Spleen (tissue), 11 donors: Measurements from ENCODE around the gene TBL3. TPM values are rescaled to one million over a fixed set of nuclear protein-coding genes. Genes with fewer than 3 reads are reported as not detected.
"Not testable (repeated sequence)": the region's sequence is repeated elsewhere in the genome, so short reads cannot be mapped to it uniquely, and the experiment has no call there.

Experiments
- DNase-seq: peaks from one replicate; pipeline ENCODE4 v3.0.0-alpha.2; 2020
- H3K27ac ChIP-seq, 8 donors: fragments of 200-600 bp; sonication (generic) in 7 of 8; 1 replicate in 4 of 8; 2 replicates in 4 of 8; pipeline versions ENCODE4 v1.5.0 to v1.8.0; 2016 to 2021; ENCODE audit warnings: inconsistent platforms in 4 of 8, mild to moderate bottlenecking in 4 of 8, moderate library complexity in 1 of 8
- H3K27me3 ChIP-seq, 7 donors: fragments of 200-600 bp; sonication (generic) in 6 of 7; replicated peaks in 1 of 7; 1 replicate in 4 of 7; 2 replicates in 3 of 7; pipeline versions ENCODE4 v1.5.0 to v1.8.0; 2016 to 2021; ENCODE audit warnings: inconsistent platforms in 3 of 7, mild to moderate bottlenecking in 1 of 7
- H3K36me3 ChIP-seq, 6 donors: fragments of 200-600 bp; sonication (generic) in 5 of 6; 1 replicate in 4 of 6; 2 replicates in 2 of 6; pipeline versions ENCODE4 v1.5.0 to v1.8.0; 2016 to 2021; ENCODE audit warnings: inconsistent platforms in 2 of 6
- H3K4me1 ChIP-seq, 6 donors: fragments of 200-600 bp; sonication (generic) in 5 of 6; 1 replicate in 3 of 6; 2 replicates in 3 of 6; pipeline versions ENCODE4 v1.5.0 to v1.8.0; 2016 to 2021; ENCODE audit warnings: inconsistent platforms in 3 of 6
- H3K4me3 ChIP-seq, 8 donors: fragments of 200-600 bp; sonication (generic) in 7 of 8; 1 replicate in 4 of 8; 2 replicates in 4 of 8; pipeline versions ENCODE4 v1.5.0 to v1.8.0; 2016 to 2021; ENCODE audit warnings: inconsistent platforms in 4 of 8, mild to moderate bottlenecking in 4 of 8, moderate library complexity in 2 of 8
- H3K9me3 ChIP-seq, 8 donors: fragments of 200-600 bp; sonication (generic) in 7 of 8; 1 replicate in 4 of 8; 2 replicates in 4 of 8; pipeline versions ENCODE4 v1.5.0 to v1.8.0; 2016 to 2021; ENCODE audit warnings: inconsistent platforms in 4 of 8
- POLR2A ChIP-seq, 3 donors: fragments of 450-650 bp; IDR thresholded peaks; one replicate each; pipeline ENCODE4 v1.5.1; 2017; ENCODE audit warnings: antibody characterized with exemption in 3 of 3, mild to moderate bottlenecking in 1 of 3
- POLR2AphosphoS5 ChIP-seq, 3 donors: sonication (generic); formaldehyde crosslinking; IDR thresholded peaks; one replicate each; pipeline ENCODE4 v1.5.1; 2017; ENCODE audit warnings: antibody characterized with exemption in 3 of 3
- WGBS, 5 donors: extraction: QIAGEN DNeasy Blood & Tissue Kit in 3 of 5; methylation state at CpG; one replicate each; pipeline versions ENCODE4 v1.1.5 to v1.1.7; 2013 to 2018; 5-methylcytosine and 5-hydroxymethylcytosine counted together
- intact Hi-C: fragments of 100-400 bp; cut with DNase I; formaldehyde crosslinking; loops from one replicate; pipeline ENCODE4 v1.15.0; 2023; ENCODE audit warnings: low total_unique reads
- polyA plus RNA-seq, 3 donors: library from polyadenylated mRNA; stranded (reverse); fragments of 200-250 nt; gene quantifications; one replicate each; pipeline ENCODE4 v1.2.1, GENCODE V29; 2013
- total RNA-seq, 7 donors: library from RNA; depleted of rRNA in 3 of 7; stranded (reverse); fragments of >200 nt in 3 of 7; fragmentation: NEBNext Ultra II Directional in 4 of 7; extraction: Animal tissue kit (Norgen Biotek cat#: 25700) in 4 of 7; gene quantifications; one replicate each; pipeline versions ENCODE4 v1.1.0 to v1.2.1, GENCODE V29; 2016 to 2021
- TF ChIP-seq, protein P1 (sequence below), 11 experiments: fragments of 200-600 bp in 7 of 11; fragments of 450-650 bp in 4 of 11; sonication (generic) in 4 of 11; IDR thresholded peaks in 8 of 11; conservative IDR thresholded peaks in 3 of 11; 1 replicate in 7 of 11; 2 replicates in 4 of 11; pipeline versions ENCODE4 v1.4.0 to v1.8.0; 2016 to 2021; ENCODE audit warnings: antibody characterized with exemption in 11 of 11, inconsistent platforms in 4 of 11, mild to moderate bottlenecking in 1 of 11
- donor health status: healthy with polysubstance abuse.
- donor health status: DM: no; HTN: no; CAD: no; lungs with moderate emphysema.
- donor health status: DM: no; HTN: no; CAD: no.
- donor health status: Bipolar disorder and iron deficiency.
- donor health status: healthy.
- donor health status: DM: no; HTN: no; CAD: no.
- donor health status: DM: yes; HTN: yes; CAD: no.

The TBL3 gene
- total and polyA plus RNA-seq, 10 donors: 20.6 to 54.2 (median 29.3) TPM

DNA sequence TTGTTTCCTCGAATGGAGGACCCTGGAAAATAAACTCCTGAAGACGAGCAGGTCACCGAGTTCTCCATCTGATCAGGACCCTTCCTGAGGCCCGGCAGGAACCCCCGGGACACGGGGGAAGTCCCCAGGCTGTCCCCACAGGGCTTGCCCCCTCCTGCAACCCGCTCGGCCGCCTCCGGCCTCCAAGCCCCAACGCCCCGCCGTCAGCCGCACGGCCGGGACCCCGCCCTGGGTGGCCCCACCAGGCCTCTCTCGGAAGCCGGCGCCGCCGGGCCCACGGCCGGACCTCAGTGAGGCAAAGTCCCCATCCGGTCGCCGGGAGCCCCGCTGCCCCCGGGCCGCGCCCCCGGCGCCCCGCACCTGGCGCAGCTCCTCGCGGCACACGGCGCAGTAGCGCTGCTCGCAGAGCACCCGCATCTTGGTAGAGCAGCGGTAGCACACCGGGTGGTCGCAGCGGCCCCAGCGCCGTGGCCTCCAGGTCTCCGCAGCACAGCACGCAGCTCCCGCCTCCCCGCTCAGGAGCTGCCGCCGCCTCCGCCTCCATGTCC lies 37.4 kb downstream of the TBL3 start:
- intact Hi-C loops: no loop called here
- 0 to 1% (median 1%) methylated on average over 18 to 55 of the region's 55 CpGs for WGBS, 5 donors
- peak; percentile 89 for DNase-seq

DNA sequence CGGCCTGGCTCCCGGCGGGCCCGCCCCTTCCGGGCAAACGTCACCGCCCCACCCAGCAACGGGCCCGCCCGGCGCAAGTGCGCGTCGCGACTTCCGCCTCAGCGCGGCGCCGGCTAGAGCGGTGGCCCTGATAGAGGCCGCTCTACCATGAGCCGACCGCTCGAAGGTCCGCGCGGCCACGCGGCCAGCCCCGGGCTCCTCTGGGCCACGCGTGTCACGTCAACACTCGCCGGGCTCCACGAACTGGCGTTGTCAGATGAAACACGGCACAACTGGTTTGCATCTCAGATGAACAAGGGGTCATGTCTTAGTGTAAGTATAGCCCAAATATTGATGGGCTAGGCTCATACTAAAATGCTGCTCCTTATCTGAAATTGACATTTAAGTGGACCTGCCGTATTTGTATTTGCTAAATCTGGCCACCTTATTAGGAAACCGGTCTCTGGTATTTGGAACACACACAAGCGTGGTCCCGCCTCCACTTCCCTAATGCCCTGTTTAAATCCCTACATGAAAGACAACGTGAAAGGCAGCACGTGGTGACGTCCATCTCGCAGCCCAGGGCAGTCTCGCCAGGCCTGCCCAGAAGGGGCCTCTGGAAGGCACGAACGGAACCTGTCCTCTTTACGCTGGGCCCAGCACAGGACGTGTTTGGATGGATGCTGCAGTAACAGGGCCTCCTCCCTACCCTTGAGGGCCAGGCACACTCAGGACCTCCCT lies 38.1 kb downstream of the TBL3 start, which contains the start of gene ZNF598:
TSS of gene ZNF598 (minus strand) at position 31 of the 720 bp plus-strand sequence.
- Histone ChIP-seq H3K4me1 (peaks cover 39 to 54% (median 52%) of the 10 kb centered on the region in 6 donors), H3K27me3 (no peaks in the 10 kb centered on the region), H3K36me3 (peaks cover 0 to 13% (median 0%) of the 10 kb centered on the region in 6 donors), H3K4me3 (peak within 1 kb of the TSS; percentile 50 to 97 (median 88)), H3K27ac (peak within 1 kb of the TSS; percentile 83 to 95 (median 92)), H3K9me3 (no peaks in the 10 kb centered on the region)
- intact Hi-C loops: no loop called here
- peak in 2 of 3 donors; percentile 80 to 88 for TF ChIP-seq POLR2A (IDR thresholded peaks at IDR 0.05)
- TF ChIP-seq, protein P1, sequence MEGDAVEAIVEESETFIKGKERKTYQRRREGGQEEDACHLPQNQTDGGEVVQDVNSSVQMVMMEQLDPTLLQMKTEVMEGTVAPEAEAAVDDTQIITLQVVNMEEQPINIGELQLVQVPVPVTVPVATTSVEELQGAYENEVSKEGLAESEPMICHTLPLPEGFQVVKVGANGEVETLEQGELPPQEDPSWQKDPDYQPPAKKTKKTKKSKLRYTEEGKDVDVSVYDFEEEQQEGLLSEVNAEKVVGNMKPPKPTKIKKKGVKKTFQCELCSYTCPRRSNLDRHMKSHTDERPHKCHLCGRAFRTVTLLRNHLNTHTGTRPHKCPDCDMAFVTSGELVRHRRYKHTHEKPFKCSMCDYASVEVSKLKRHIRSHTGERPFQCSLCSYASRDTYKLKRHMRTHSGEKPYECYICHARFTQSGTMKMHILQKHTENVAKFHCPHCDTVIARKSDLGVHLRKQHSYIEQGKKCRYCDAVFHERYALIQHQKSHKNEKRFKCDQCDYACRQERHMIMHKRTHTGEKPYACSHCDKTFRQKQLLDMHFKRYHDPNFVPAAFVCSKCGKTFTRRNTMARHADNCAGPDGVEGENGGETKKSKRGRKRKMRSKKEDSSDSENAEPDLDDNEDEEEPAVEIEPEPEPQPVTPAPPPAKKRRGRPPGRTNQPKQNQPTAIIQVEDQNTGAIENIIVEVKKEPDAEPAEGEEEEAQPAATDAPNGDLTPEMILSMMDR (IDR thresholded peaks at IDR 0.05 in 8 of 11, conservative IDR thresholded peaks at IDR 0.05 in 3 of 11): peak in 3 of 11 experiments; percentile 6 to 36 (median 14)
- TF ChIP-seq POLR2AphosphoS5 (IDR thresholded peaks at IDR 0.05): peak; percentile 94 to 98 (median 95)
- peak; percentile 95 for DNase-seq
- WGBS, 5 donors: 2 to 5% (median 2%) methylated on average over 23 to 52 of the region's 52 CpGs

More for the DNA sequence above, 37.4 kb downstream of the TBL3 start:
- Histone ChIP-seq H3K4me3 (peak overlapping the region; percentile 50 to 97 (median 88)), H3K27me3 (no peaks in the 10 kb centered on the region), H3K4me1 (peaks cover 46 to 61% (median 59%) of the 10 kb centered on the region in 6 donors), H3K9me3 (no peaks in the 10 kb centered on the region), H3K27ac (peak overlapping the region; percentile 78 to 95 (median 91)), H3K36me3 (peaks cover 0 to 20% (median 0%) of the 10 kb centered on the region in 6 donors)
- no peak for TF ChIP-seq POLR2A (IDR thresholded peaks at IDR 0.05)
- TF ChIP-seq, protein P1 (IDR thresholded peaks at IDR 0.05 in 8 of 11, conservative IDR thresholded peaks at IDR 0.05 in 3 of 11): peak in 1 of 11 experiments; percentile 8

DNA sequence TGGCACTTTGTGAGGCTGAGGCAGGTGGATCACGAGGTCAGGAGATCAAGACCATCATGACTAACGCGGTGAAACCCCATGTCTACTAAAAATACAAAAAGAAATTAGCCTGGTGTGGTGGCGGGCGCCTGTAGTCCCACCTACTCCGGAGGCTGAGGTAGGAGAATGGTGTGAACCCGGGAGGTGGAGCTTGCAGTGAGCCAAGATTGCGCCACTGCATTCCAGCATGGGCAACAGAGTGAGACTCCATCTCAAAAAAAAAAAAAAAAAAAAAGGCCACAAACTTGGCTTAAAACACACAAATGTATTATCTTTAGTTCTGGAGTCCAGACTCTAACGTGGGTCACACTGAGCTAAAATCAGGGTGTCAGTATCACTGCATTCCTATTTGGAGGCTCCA lies 39.9 kb downstream of the TBL3 start:
- H3K36me3 ChIP-seq, DNase-seq, H3K27me3 ChIP-seq, H3K9me3 ChIP-seq, intact Hi-C loops, H3K27ac ChIP-seq, H3K4me3 ChIP-seq: not testable (repeated sequence)
- peaks cover 24 to 36% (median 34%) of the 10 kb centered on the region in 6 donors for H3K4me1 ChIP-seq
- WGBS, 5 donors: 81 to 91% (median 89%) methylated on average over 9 of the region's 9 CpGs

DNA sequence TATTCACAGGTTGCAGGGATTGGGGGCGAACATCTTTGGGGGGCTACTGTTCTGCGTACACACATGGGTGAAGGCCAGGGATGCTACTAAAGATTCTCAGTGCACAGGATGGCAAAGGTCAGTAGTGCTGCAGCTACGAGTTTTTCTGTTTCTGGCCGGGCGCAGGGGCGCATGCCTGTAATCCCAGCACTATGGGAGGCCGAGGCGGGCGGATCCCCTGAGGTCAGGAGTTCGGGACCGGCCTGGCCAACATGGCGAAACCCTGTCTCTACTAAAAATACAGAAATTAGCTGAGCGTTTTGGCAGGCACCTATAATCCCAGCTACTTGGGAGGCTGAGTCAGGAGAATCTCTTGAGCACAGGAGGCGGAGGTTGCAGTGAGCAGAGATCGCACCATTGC lies 41.7 kb downstream of the TBL3 start:
- Histone ChIP-seq H3K36me3 (no peaks in the 10 kb centered on the region), H3K4me3 (no peak overlapping the region), H3K27me3 (peaks cover 0 to 19% (median 0%) of the 10 kb centered on the region in 7 donors), H3K27ac (no peak overlapping the region), H3K4me1 (peaks cover 11 to 18% (median 16%) of the 10 kb centered on the region in 6 donors), H3K9me3 (no peaks in the 10 kb centered on the region)
- 89 to 94% (median 91%) methylated on average over 14 to 15 of the region's 15 CpGs for WGBS, 5 donors
- no peak for DNase-seq
- intact Hi-C loops: no loop called here
- no peak for TF ChIP-seq POLR2A (IDR thresholded peaks at IDR 0.05)
- TF ChIP-seq, protein P1 (IDR thresholded peaks at IDR 0.05 in 8 of 11, conservative IDR thresholded peaks at IDR 0.05 in 3 of 11): no peak
- no peak for TF ChIP-seq POLR2AphosphoS5 (IDR thresholded peaks at IDR 0.05)
